Measurements from ENCODE around the gene TIMP2.

TIMP2 gene, protein sequence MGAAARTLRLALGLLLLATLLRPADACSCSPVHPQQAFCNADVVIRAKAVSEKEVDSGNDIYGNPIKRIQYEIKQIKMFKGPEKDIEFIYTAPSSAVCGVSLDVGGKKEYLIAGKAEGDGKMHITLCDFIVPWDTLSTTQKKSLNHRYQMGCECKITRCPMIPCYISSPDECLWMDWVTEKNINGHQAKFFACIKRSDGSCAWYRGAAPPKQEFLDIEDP

DNA sequence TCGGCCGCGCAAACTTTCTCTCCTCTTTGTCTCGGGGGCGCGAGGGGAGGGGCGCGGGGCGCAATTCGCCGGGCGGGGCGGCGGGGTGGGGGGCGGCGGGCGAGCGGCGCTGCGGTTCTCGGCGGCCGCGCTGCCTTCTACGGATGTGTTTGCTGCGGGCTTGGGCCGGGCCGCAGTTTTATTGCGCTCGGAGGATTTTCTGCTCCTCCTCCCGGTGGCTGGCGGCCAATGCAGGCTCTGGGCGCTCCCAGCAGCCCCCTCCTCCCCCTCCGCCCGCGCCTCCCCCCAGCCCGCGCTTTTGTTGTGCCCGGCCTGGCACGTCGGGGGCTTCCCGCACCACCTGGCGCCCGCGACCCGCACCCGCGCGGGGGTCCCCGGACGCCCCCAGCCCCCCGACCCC, at the start of gene TIMP2:
Gene TIMP2, minus strand, starts transcription at position 154 of the 400 bp plus-strand sequence. CDS start 299 bp downstream, outside the sequence.
- H3K27ac Mint-ChIP-seq (ENCODE audit: low read depth) = no peak within 1 kb of the TSS
- DNase-seq (ENCODE audit: low spot score in 2 of 2) (peak in 1 of 2 donors; percentile 31), ATAC-seq (replicated peaks; ENCODE audit: extremely low read depth, poor library complexity, severe bottlenecking) (peak; percentile 53)
- H3K9me3 Mint-ChIP-seq = no peaks in the 10 kb centered on the region
- peaks cover 68% of the 10 kb centered on the region for H3K27me3 Mint-ChIP-seq
- H3K4me1 Mint-ChIP-seq = peaks cover 5% of the 10 kb centered on the region
- H3K4me3 Mint-ChIP-seq = peak within 1 kb of the TSS; percentile 71
- peaks cover 2% of the 10 kb centered on the region for H3K36me3 Mint-ChIP-seq (ENCODE audit: insufficient read depth)

DNA sequence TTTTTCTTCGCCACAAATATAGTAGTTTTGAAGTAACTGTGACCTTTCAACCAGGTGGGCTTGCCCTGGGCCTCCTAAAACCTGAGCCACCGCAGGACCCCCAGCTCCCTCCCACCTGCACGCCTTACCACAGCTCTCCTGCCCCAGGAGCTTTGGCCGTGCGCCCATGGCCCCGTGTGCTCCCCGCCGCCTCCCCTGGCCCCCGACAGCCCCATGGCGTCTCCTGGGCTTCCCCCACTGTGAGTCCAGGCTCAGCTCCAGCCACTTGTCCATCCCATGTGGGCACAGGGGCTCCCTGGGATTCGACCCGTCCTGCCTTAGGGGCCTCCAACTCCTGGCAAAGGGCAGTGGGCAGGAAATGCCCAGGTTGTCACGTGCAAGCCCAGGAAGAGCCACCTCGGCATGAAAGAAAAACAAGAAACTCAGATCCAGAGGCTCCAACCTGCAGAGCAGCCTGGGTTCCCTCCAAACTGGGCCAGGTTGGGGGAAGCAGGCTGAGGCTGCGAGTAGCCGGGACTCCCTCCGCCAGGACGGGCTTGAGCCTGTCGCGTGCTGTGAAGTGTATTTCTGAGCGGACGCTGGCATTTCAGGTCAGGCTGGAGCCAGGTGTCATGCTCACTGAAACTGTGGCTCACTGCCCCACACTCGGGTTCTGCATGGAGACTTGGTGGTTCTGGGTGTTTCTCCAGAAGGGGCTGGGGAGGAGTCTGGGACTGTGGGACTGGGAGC, 48.8 kb upstream of the TIMP2 start:
- peaks cover 17% of the 10 kb centered on the region for H3K4me1 Mint-ChIP-seq
- ATAC-seq (replicated peaks; ENCODE audit: extremely low read depth, poor library complexity, severe bottlenecking) (no peak), DNase-seq (ENCODE audit: low spot score in 2 of 2) (no peak)
- H3K27ac Mint-ChIP-seq (ENCODE audit: low read depth) = no peak overlapping the region
- no peaks in the 10 kb centered on the region for H3K9me3 Mint-ChIP-seq
- H3K36me3 Mint-ChIP-seq (ENCODE audit: insufficient read depth) = peaks cover 6% of the 10 kb centered on the region
- H3K4me3 Mint-ChIP-seq = no peak overlapping the region
- no peaks in the 10 kb centered on the region for H3K27me3 Mint-ChIP-seq

DNA sequence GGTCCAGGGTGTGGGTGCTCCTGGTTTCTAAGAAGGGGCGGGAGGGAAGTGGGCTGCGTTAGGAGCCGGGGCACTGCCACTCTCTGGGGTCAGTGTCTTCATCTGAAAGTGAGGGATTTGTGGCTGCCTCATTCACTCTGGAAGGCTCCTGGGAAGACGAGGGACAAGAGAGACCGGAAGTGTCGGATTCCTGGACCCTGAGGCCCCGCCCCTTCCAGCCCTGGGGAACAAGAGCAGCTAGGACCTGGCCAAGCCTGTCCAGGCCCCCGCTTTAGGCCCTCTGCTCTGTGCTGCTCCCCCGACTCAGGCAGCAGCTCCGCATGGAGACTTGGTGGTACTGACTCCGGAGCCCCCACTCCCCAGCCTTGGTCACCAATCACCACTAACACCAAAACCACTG, 48.0 kb upstream of the TIMP2 start:
- no peaks in the 10 kb centered on the region for H3K9me3 Mint-ChIP-seq
- H3K27me3 Mint-ChIP-seq = no peaks in the 10 kb centered on the region
- peaks cover 17% of the 10 kb centered on the region for H3K4me1 Mint-ChIP-seq
- no peak for DNase-seq (ENCODE audit: low spot score in 2 of 2)
- peaks cover 6% of the 10 kb centered on the region for H3K36me3 Mint-ChIP-seq (ENCODE audit: insufficient read depth)
- H3K4me3 Mint-ChIP-seq = no peak overlapping the region
- ATAC-seq (replicated peaks; ENCODE audit: extremely low read depth, poor library complexity, severe bottlenecking) = no peak
- H3K27ac Mint-ChIP-seq (ENCODE audit: low read depth) = no peak overlapping the region

DNA sequence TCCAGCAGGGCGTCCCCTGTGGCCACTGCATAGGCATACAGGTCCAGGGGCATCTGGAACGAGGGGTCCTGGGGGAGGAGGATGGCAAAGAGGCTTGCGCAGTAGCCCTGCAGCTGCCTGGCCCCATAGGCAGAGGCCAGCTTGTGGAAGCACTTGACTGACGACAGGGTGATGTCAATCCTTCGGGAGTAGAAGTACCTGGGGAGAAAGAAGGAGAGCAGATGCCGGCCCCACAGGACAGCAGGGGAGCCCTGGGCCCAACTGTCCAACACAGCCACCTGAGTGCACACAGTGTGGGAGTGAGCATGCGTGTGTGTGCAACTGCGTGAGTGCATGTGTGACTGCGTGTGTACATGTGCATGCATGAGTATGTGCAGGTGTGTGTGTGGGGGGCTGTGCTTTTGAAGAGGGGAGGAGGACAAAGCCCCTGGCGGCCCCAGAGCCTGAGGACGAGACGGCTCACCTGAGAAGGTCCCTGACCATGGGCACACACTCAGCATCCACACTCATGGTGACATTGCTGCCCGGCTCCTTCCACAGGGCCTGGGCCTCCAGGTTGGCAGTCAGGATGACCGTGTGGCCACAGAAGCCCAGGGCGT, 47.4 kb upstream of the TIMP2 start:
- Mint-ChIP-seq H3K9me3 (no peaks in the 10 kb centered on the region), H3K36me3 (ENCODE audit: insufficient read depth) (peaks cover 6% of the 10 kb centered on the region), H3K27me3 (no peaks in the 10 kb centered on the region), H3K27ac (ENCODE audit: low read depth) (peak overlapping the region; percentile 19), H3K4me3 (no peak overlapping the region), H3K4me1 (peaks cover 14% of the 10 kb centered on the region)
- no peak for DNase-seq (ENCODE audit: low spot score in 2 of 2)
- ATAC-seq (replicated peaks; ENCODE audit: extremely low read depth, poor library complexity, severe bottlenecking) = no peak

DNA sequence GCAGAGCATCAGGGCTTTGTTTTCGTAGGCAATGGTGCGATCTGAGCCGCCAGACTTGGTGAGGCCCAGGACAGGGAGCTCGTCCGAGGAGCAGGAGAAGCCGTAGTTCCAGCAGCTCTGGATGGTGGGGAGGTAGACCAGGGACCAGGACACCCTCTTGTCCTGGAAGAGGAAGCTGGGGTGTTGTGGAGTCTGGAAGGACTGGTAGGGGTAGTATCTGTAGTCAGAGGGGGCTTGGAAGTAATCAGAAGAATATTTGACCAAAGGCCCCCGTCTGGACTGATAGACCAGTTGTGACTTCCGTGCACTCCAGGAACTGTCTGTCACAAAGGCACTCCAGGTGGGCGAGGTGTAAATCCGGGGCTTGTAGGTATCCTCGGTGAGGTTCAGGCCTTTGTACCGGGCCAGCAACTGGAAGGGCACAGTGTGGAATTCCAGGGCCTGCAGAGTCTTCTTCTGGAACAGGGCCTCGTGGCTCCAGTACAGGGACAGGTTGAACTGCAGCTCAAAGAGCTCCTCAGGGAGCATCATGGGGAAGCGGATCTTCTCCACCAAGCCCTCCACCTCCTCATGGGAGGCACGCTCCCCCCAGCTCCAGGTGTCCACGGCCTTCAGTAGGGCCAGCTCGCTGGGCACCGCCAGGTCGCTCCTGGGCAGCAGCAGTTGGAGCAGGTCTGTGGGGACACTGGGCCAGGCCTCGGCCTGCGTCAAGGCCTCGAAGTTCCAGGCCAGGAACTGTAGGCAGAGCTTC, 46.7 kb upstream of the TIMP2 start:
- Mint-ChIP-seq H3K27ac (ENCODE audit: low read depth) (peak overlapping the region; percentile 19), H3K4me1 (peaks cover 8% of the 10 kb centered on the region), H3K36me3 (ENCODE audit: insufficient read depth) (peaks cover 4% of the 10 kb centered on the region), H3K9me3 (no peaks in the 10 kb centered on the region), H3K27me3 (no peaks in the 10 kb centered on the region), H3K4me3 (no peak overlapping the region)
- DNase-seq (ENCODE audit: low spot score in 2 of 2) = no peak
- ATAC-seq (replicated peaks; ENCODE audit: extremely low read depth, poor library complexity, severe bottlenecking) = no peak

DNA sequence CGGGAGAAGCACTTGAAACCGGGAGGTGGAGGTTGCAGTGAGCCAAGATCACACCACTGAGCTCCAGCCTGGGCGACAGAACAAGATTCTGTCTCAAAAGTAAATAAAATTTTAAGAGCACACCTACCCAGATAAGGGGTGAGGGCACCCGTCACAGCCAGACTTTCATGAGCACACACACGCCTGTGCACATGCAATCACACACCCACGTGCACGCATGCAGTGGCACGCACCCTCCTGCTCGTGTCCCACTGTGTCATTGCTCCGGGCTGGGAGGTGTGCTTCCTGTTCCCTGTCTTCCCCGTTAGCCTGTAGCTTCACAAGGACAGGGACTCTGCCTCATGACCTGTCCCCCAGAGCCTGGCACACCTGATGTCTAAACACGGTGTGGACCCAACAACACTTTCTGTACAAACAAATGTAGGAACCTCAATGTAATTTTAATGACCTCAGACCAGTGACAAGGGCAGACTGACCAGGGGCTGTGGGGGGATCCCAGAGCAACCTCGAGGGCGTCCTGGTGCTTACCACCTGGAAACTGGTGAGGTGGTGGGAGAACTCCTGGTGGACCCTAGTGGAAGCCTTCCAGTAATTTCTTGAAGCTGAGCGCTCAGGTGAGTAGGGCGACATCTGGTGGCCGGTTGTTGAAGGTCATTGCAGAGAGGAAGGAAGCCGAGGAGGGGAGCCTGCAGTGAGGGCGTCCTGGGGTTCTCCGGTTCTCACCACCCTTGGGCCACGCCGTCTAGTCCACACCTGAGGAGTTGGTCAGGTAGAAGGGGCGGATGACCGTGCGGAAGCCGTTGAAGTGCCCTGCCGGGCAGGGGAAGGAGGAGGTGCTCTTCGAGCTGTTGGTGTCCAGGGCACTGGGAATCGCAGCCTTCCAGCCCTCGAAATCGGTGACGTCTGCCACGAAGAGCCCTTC, 45.9 kb upstream of the TIMP2 start:
- H3K27me3 Mint-ChIP-seq = no peaks in the 10 kb centered on the region
- no peaks in the 10 kb centered on the region for H3K9me3 Mint-ChIP-seq
- peaks cover 4% of the 10 kb centered on the region for H3K36me3 Mint-ChIP-seq (ENCODE audit: insufficient read depth)
- ATAC-seq (replicated peaks; ENCODE audit: extremely low read depth, poor library complexity, severe bottlenecking) (peak; percentile 60), DNase-seq (ENCODE audit: low spot score in 2 of 2) (peak; percentile 59 to 67)
- H3K4me1 Mint-ChIP-seq = peaks cover 7% of the 10 kb centered on the region
- no peak overlapping the region for H3K4me3 Mint-ChIP-seq
- peak overlapping the region; percentile 19 for H3K27ac Mint-ChIP-seq (ENCODE audit: low read depth)

DNA sequence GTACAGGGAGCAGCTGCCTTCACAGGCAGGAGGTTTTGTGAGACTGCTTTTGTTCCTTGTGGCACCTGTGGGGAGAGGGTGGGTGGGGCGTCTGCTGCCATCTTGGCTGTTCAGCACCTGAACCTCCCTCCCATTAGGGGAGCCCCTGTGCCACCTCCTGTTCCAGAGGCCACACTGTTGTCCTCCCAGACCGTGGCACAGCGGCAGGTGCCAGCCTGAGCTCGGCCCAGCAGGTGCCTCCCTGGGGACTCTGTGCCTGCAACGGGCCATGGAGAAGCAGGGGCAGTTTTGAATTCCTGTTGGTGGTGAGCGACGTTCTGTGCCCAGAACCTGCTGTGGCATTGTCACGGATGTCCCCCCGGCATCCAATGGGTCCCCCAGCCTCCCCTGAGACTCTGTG, 44.7 kb upstream of the TIMP2 start:
- no peak overlapping the region for H3K27ac Mint-ChIP-seq (ENCODE audit: low read depth)
- no peak overlapping the region for H3K4me3 Mint-ChIP-seq
- ATAC-seq (replicated peaks; ENCODE audit: extremely low read depth, poor library complexity, severe bottlenecking) (no peak), DNase-seq (ENCODE audit: low spot score in 2 of 2) (no peak)
- peaks cover 7% of the 10 kb centered on the region for H3K4me1 Mint-ChIP-seq
- no peaks in the 10 kb centered on the region for H3K9me3 Mint-ChIP-seq
- H3K36me3 Mint-ChIP-seq (ENCODE audit: insufficient read depth) = peaks cover 1% of the 10 kb centered on the region
- H3K27me3 Mint-ChIP-seq = no peaks in the 10 kb centered on the region

DNA sequence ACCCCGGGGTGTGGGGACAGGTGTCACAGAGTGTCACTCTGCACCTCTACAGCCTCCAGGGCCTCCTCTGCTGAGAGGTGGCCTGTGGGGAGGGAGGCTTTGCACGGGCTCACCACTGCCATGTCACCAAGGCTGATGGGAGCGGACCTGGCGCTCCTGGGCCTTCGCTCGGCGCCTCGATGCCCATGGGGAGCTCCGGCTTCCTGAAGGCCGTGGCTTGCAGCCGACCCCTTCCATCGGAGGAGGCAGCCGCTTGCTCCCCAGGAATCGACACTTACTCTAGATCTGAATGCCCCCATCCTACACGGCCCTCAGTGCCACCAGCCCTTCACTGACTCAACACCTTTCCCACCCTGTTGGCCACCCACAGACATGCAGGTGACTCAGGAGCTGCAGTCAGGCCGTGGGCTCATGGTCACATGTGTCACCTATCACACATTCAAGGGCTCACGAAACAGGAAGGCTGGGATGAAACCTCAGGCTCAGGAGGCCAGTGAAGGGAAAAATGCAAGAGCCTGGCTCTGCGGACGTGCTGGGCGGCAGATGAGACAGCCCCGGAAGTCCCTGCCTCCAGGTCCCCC, 42.7 kb upstream of the TIMP2 start:
- ATAC-seq (replicated peaks; ENCODE audit: extremely low read depth, poor library complexity, severe bottlenecking) (no peak), DNase-seq (ENCODE audit: low spot score in 2 of 2) (no peak)
- no peaks in the 10 kb centered on the region for H3K9me3 Mint-ChIP-seq
- H3K4me1 Mint-ChIP-seq = peaks cover 7% of the 10 kb centered on the region
- peaks cover 1% of the 10 kb centered on the region for H3K36me3 Mint-ChIP-seq (ENCODE audit: insufficient read depth)
- no peak overlapping the region for H3K27ac Mint-ChIP-seq (ENCODE audit: low read depth)
- H3K27me3 Mint-ChIP-seq = no peaks in the 10 kb centered on the region
- no peak overlapping the region for H3K4me3 Mint-ChIP-seq

DNA sequence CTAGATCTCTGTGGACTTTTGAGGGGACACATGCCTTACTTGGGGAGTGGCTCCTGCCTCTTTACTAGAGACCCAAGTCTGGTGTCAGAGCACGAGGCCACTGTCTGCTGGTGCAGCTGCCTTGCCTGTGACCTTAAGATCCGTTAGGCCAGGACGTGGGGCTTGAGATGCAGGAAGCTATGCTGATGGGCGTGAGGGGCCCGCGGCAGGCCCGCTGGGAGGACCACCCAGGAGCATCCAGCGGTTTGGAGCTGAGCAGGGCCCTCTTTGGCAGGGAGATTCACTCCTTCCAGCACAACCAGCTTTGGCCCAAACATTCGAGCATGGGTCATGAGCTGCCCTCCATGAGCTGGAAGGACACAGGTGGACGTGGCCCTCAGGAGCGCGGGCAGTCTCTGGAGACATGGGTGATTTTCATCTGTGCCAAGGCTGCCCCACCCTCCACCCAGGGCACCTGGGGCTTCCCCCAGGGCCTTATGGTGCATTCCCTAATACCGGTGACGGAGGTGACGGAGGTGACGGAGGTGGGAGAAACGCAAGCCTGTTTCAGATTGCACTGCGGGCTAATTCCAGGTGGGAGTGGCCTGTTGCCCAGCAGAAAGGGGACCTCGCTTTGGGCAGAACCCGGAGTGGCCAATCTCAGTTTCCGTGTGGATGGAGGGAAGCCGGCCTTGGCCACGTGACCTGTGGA, 41.9 kb upstream of the TIMP2 start:
- H3K4me3 Mint-ChIP-seq = no peak overlapping the region
- no peak for ATAC-seq (replicated peaks; ENCODE audit: extremely low read depth, poor library complexity, severe bottlenecking)
- H3K4me1 Mint-ChIP-seq = peaks cover 7% of the 10 kb centered on the region

DNA sequence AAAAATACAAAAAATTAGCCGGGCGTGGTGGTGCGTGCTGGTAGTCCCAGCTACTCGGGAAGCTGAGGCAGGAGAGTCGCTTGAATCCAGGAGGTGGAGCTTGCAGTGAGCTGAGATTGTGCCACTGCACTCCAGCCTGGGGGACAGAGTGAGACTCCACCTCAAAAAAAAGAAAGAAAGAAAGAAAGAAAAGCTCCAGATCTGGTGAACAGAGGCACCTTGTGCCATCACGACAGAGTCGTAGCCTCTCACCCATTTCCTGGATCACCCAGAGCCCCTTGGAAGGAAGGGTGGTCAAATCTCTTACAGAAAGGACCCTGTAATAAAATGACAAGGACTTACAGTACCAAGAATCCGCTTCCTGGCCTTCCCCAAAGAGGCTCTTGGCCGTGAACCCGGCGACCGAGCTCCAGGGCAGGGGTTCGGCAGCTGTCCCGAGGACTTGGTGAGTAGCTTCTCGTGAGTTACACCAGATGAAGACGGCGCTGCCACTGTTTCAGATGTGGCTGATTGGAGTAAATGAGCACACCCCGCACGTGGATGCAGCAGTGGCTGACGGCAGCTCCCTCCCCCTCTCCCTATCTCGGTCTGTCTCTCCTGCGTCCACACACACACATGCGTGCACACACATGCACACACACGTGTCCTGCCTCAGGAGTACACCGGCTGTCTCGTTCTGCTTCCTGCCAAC, 41.1 kb upstream of the TIMP2 start:
- DNase-seq (ENCODE audit: low spot score in 2 of 2) (no peak), ATAC-seq (replicated peaks; ENCODE audit: extremely low read depth, poor library complexity, severe bottlenecking) (no peak)
- no peak overlapping the region for H3K4me3 Mint-ChIP-seq
- H3K36me3 Mint-ChIP-seq (ENCODE audit: insufficient read depth) = peaks cover 1% of the 10 kb centered on the region
- H3K27ac Mint-ChIP-seq (ENCODE audit: low read depth) = no peak overlapping the region
- H3K9me3 Mint-ChIP-seq = no peaks in the 10 kb centered on the region
- H3K27me3 Mint-ChIP-seq = no peaks in the 10 kb centered on the region
- peaks cover 4% of the 10 kb centered on the region for H3K4me1 Mint-ChIP-seq

More for the DNA sequence above, 41.9 kb upstream of the TIMP2 start:
- Mint-ChIP-seq H3K9me3 (no peaks in the 10 kb centered on the region), H3K36me3 (ENCODE audit: insufficient read depth) (peaks cover 1% of the 10 kb centered on the region), H3K27me3 (no peaks in the 10 kb centered on the region), H3K27ac (ENCODE audit: low read depth) (no peak overlapping the region)
- DNase-seq (ENCODE audit: low spot score in 2 of 2) = no peak

DNA sequence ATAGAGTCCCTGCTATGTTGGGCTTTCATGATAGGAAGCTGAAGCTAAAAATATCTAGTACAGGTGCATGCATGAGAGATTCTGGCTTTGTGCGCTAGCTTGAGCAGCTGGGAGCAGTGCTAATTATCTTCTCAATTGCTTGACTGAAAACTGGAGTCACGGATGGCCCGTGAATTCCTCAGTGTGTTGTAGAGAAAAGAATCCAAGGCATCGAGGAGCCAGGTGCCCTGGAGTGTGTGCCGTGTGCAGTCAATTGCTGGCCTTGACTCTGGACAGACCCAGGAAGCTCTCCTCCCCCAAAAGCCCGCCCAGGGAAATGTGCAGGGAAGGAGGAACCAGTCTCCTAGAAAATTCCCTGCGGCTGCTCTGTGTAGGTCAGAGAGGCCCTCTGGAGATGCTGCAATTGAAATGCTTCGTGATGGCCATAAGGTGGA, 40.3 kb upstream of the TIMP2 start:
- Mint-ChIP-seq H3K4me3 (no peak overlapping the region), H3K9me3 (no peaks in the 10 kb centered on the region), H3K36me3 (ENCODE audit: insufficient read depth) (peaks cover 1% of the 10 kb centered on the region), H3K4me1 (no peaks in the 10 kb centered on the region), H3K27me3 (no peaks in the 10 kb centered on the region), H3K27ac (ENCODE audit: low read depth) (no peak overlapping the region)
- ATAC-seq (replicated peaks; ENCODE audit: extremely low read depth, poor library complexity, severe bottlenecking) (no peak), DNase-seq (ENCODE audit: low spot score in 2 of 2) (no peak)
